ENCODE data around the gene OR5H2.

- TF ChIP-seq CTCF (IDR thresholded peaks at IDR 0.05; ENCODE audit: control extremely low read depth in 1 of 3, insufficient read depth in 1 of 3, low read depth in 1 of 3, low read length in 3 of 3) (peak; percentile 28 to 67 (median 48); a peak in 3 of 4 replicates), POLR2A (IDR thresholded peaks at IDR 0.05; ENCODE audit: control extremely low read depth in 1 of 2, low read depth in 2 of 2, low read length in 2 of 2) (no peak), MAFK (IDR thresholded peaks at IDR 0.05; ENCODE audit: low read depth, low read length) (no peak), CTBP2 (IDR thresholded peaks at IDR 0.05; ENCODE audit: borderline replicate concordance, insufficient read depth, insufficient read length, low read length) (no peak), RFX5 (IDR thresholded peaks at IDR 0.05; ENCODE audit: borderline replicate concordance, low read depth, low read length) (no peak)
Measured at GRCh38 chr3:98259707-98260106, 22.6 kb upstream of the OR5H2 start.
